22Rv1 (cell line): ENCODE results near the gene TNNT3.

ENCODE experiments used
- ZFX ChIP-seq: fragments of 450-650 bp; IDR thresholded peaks from 2 replicates; pipeline ENCODE4 v1.6.1; 2017; ENCODE audit warnings: antibody characterized with exemption, borderline replicate concordance
- TF ChIP-seq, protein P1 (sequence below): fragments of 450-650 bp; IDR thresholded peaks from 2 replicates; pipeline ENCODE4 v1.5.1; 2017; ENCODE audit warnings: mild to moderate bottlenecking

DNA sequence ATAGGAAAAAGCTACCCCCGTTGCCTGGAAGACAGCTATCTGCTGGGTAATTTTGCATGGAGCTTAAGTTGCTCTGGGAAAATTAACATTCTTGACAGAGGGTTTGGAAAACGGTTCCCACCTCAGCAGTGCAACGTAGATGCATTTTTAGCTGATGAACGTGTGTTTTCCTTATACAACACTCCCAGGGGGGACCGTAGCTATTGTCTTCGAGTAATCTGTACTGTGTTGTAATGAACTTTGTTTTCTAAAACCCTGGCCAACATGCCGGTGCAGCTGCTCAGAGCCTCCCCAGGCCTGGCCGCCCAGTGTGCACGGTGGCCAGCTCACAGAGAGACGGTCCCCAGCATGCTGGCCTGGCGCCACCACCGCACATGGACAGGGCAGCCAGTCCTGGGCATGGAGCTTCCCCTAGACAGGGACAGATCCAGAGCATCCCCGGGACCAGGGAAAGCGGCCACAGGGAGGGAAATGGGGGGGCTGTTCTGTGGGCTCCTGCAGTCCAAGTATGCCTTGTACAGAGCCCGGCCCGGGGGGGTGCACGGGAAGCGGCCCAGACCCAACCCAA, 2.2 kb downstream of the TNNT3 start:
- TF ChIP-seq, protein P1, sequence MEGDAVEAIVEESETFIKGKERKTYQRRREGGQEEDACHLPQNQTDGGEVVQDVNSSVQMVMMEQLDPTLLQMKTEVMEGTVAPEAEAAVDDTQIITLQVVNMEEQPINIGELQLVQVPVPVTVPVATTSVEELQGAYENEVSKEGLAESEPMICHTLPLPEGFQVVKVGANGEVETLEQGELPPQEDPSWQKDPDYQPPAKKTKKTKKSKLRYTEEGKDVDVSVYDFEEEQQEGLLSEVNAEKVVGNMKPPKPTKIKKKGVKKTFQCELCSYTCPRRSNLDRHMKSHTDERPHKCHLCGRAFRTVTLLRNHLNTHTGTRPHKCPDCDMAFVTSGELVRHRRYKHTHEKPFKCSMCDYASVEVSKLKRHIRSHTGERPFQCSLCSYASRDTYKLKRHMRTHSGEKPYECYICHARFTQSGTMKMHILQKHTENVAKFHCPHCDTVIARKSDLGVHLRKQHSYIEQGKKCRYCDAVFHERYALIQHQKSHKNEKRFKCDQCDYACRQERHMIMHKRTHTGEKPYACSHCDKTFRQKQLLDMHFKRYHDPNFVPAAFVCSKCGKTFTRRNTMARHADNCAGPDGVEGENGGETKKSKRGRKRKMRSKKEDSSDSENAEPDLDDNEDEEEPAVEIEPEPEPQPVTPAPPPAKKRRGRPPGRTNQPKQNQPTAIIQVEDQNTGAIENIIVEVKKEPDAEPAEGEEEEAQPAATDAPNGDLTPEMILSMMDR = no peak
- no peak for TF ChIP-seq ZFX
